ENCODE data around the gene AQR.

The AQR gene

DNA sequence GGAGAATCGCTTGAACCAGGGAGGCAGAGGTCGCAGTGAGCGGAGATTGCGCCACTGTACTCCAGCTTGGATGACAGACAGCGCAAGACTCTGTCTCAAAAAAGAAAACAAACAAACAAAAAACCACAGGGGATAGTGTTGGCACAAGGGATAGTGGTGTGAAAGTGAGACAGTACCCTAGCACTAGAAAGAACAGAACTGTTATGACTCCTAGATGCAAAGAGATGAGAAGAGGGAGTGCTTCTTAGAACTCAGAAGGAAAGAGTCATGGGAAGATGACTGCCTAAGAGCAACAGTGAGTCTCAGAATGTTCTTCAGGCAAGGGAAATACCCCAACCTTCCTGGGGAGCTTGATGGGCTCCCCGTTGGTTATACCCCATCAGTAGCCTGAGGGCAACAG lies 36.4 kb upstream of the AQR start:
- TF ChIP-seq TAF1 (IDR thresholded peaks at IDR 0.05; ENCODE audit: borderline replicate concordance, insufficient read depth, low read length) (no peak), SIN3A (IDR thresholded peaks at IDR 0.05; ENCODE audit: borderline replicate concordance, insufficient read depth, low read length) (no peak)

DNA sequence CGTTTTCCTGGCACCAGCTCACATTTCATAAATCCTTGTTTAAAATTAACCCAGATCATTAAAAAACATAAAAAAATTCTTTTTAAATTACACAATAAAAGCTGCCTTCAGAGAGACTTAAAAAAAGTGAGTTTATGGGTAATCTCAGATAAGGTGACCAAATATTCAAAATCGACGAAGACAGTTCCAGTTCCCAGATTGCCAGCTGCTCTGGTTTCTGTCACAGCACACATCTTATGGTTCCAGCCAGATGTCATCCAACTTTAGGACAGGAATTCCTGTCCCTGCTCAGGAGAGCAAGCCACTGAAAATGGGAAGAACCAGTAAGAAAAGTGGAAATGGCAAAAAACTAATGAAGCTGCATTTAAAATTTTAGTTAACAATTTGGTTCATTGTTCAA lies 34.4 kb upstream of the AQR start:
- TF ChIP-seq, protein P1, sequence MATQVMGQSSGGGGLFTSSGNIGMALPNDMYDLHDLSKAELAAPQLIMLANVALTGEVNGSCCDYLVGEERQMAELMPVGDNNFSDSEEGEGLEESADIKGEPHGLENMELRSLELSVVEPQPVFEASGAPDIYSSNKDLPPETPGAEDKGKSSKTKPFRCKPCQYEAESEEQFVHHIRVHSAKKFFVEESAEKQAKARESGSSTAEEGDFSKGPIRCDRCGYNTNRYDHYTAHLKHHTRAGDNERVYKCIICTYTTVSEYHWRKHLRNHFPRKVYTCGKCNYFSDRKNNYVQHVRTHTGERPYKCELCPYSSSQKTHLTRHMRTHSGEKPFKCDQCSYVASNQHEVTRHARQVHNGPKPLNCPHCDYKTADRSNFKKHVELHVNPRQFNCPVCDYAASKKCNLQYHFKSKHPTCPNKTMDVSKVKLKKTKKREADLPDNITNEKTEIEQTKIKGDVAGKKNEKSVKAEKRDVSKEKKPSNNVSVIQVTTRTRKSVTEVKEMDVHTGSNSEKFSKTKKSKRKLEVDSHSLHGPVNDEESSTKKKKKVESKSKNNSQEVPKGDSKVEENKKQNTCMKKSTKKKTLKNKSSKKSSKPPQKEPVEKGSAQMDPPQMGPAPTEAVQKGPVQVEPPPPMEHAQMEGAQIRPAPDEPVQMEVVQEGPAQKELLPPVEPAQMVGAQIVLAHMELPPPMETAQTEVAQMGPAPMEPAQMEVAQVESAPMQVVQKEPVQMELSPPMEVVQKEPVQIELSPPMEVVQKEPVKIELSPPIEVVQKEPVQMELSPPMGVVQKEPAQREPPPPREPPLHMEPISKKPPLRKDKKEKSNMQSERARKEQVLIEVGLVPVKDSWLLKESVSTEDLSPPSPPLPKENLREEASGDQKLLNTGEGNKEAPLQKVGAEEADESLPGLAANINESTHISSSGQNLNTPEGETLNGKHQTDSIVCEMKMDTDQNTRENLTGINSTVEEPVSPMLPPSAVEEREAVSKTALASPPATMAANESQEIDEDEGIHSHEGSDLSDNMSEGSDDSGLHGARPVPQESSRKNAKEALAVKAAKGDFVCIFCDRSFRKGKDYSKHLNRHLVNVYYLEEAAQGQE (IDR thresholded peaks at IDR 0.05; ENCODE audit: insufficient read depth in 1 of 2, low read depth in 2 of 2, low read length in 2 of 2) = no peak
- TF ChIP-seq SIN3A (IDR thresholded peaks at IDR 0.05; ENCODE audit: borderline replicate concordance, insufficient read depth, low read length) = no peak
- no peak for TF ChIP-seq FOXP2 (optimal IDR thresholded peaks at IDR 0.05; ENCODE audit: borderline replicate concordance, extremely low read depth, extremely low read length, insufficient read depth)
- TF ChIP-seq TAF1 (IDR thresholded peaks at IDR 0.05; ENCODE audit: borderline replicate concordance, insufficient read depth, low read length) = no peak
- no peak for TF ChIP-seq POLR2AphosphoS5 (IDR thresholded peaks at IDR 0.05; ENCODE audit: low read depth, low read length)

DNA sequence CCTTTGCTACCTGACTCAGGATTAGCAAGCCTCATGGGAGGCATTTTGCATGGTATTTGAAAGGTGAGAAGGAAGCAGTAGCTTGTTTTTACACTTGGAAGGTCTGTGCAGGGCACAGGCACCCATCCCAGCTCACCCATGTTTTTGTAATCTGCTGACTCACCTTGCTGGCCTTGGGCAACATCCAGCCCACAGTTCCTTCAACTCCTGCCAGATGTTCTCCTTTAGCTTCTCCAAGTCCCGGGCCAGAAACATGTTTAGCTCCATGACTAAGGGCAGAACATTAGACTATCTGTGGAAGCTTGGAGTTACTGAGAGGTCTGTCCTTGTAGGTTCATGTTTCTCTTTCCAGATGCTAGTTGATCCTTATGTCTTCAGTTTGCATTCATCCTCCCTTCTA lies 31.0 kb upstream of the AQR start:
- TF ChIP-seq TAF1 (IDR thresholded peaks at IDR 0.05; ENCODE audit: borderline replicate concordance, insufficient read depth, low read length) (no peak), FOXP2 (optimal IDR thresholded peaks at IDR 0.05; ENCODE audit: borderline replicate concordance, extremely low read depth, extremely low read length, insufficient read depth) (no peak), POLR2AphosphoS5 (IDR thresholded peaks at IDR 0.05; ENCODE audit: low read depth, low read length) (no peak), SIN3A (IDR thresholded peaks at IDR 0.05; ENCODE audit: borderline replicate concordance, insufficient read depth, low read length) (no peak)
- TF ChIP-seq, protein P1 (IDR thresholded peaks at IDR 0.05; ENCODE audit: insufficient read depth in 1 of 2, low read depth in 2 of 2, low read length in 2 of 2) = no peak

DNA sequence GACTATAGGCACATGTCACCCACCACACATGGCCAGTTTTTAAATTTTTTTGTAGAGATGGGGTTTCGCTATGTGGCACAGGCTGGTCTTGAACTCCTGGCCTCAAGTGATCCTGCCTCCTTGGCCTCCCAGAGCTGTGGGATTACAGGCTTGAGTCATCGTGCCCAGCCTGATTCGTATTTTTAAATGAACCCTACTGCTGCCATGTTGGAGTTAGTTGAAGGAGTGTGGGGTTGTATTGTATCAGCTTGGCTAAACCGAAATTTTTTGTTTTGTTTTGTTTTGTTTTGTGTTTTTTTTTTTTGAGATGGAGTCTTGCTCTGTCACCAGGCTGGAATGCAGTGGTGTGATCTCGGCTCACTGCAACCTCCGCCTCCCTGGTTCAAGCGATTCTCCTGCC lies 30.4 kb upstream of the AQR start:
- TF ChIP-seq, protein P1 (IDR thresholded peaks at IDR 0.05; ENCODE audit: insufficient read depth in 1 of 2, low read depth in 2 of 2, low read length in 2 of 2) = no peak
- no peak for TF ChIP-seq TAF1 (IDR thresholded peaks at IDR 0.05; ENCODE audit: borderline replicate concordance, insufficient read depth, low read length)
- TF ChIP-seq SIN3A (IDR thresholded peaks at IDR 0.05; ENCODE audit: borderline replicate concordance, insufficient read depth, low read length) = no peak
- no peak for TF ChIP-seq FOXP2 (optimal IDR thresholded peaks at IDR 0.05; ENCODE audit: borderline replicate concordance, extremely low read depth, extremely low read length, insufficient read depth)
- TF ChIP-seq POLR2AphosphoS5 (IDR thresholded peaks at IDR 0.05; ENCODE audit: low read depth, low read length) = no peak

DNA sequence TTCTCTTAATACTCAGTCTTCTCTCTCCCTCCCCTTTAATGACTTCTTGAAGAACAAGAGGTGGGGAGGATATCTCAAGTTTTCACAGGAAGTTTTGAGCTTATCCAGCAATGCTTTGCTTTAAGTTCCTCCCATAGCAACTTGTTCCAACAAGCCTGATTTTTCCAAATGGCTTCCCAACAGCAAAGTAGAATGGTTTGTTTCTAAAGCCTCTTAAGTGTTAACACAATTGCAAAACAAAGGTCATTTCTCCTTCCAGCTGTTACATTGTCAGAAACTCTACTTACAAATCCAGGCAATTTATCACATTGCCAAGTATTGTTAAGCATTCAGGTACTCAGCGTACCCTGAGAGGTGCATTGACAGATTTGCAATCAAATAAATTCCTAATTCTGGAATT lies 25.4 kb upstream of the AQR start:
- TF ChIP-seq SIN3A (IDR thresholded peaks at IDR 0.05; ENCODE audit: borderline replicate concordance, insufficient read depth, low read length) (no peak), TAF1 (IDR thresholded peaks at IDR 0.05; ENCODE audit: borderline replicate concordance, insufficient read depth, low read length) (no peak), POLR2AphosphoS5 (IDR thresholded peaks at IDR 0.05; ENCODE audit: low read depth, low read length) (no peak), FOXP2 (optimal IDR thresholded peaks at IDR 0.05; ENCODE audit: borderline replicate concordance, extremely low read depth, extremely low read length, insufficient read depth) (no peak)
- TF ChIP-seq, protein P1 (IDR thresholded peaks at IDR 0.05; ENCODE audit: insufficient read depth in 1 of 2, low read depth in 2 of 2, low read length in 2 of 2) = no peak

Data from PFSK-1 (cell line).